ENCODE data around the gene OARD1. TPM values are rescaled to one million over a fixed set of nuclear protein-coding genes. Genes with fewer than 3 reads are reported as not detected.

The OARD1 gene
- total RNA-seq, 1 experiment from 2014 or later, result 33.7 TPM

- no peak for TF ChIP-seq ARID4B (CRISPR knock-in tag; IDR thresholded peaks at IDR 0.05; ENCODE audit: borderline replicate concordance)
- TF ChIP-seq ZNF396 (CRISPR knock-in tag; IDR thresholded peaks at IDR 0.05; ENCODE audit: borderline replicate concordance), result no peak
- no peak for TF ChIP-seq GTF2I (CRISPR knock-in tag; conservative IDR thresholded peaks at IDR 0.05)
- no peak for TF ChIP-seq ZNF512 (CRISPR knock-in tag; IDR thresholded peaks at IDR 0.05; ENCODE audit: borderline replicate concordance)
- no peak for TF ChIP-seq ATF2 (CRISPR knock-in tag; IDR thresholded peaks at IDR 0.05; ENCODE audit: borderline replicate concordance, low read depth)
- no peak for TF ChIP-seq ZMAT4 (CRISPR knock-in tag; IDR thresholded peaks at IDR 0.05)
- peak; percentile 59 for TF ChIP-seq ZNF423 (CRISPR knock-in tag; IDR thresholded peaks at IDR 0.05)
- no peak for TF ChIP-seq ZNF532 (CRISPR knock-in tag; IDR thresholded peaks at IDR 0.05; ENCODE audit: borderline replicate concordance)
- TF ChIP-seq ATF1 (CRISPR knock-in tag; IDR thresholded peaks at IDR 0.05), result no peak
- TF ChIP-seq E2F1 (CRISPR knock-in tag; IDR thresholded peaks at IDR 0.05), result no peak
- no peak for TF ChIP-seq CBFB (CRISPR knock-in tag; IDR thresholded peaks at IDR 0.05; ENCODE audit: low read depth)
- TF ChIP-seq FOXP1 (CRISPR knock-in tag; IDR thresholded peaks at IDR 0.05; ENCODE audit: borderline replicate concordance), result 0 out of 2 replicates have a peak, but pooled peaks have one; percentile 46
- 0 out of 2 replicates have a peak, but pooled peaks have one; percentile 48 for TF ChIP-seq E2F5 (CRISPR knock-in tag; IDR thresholded peaks at IDR 0.05)
- TF ChIP-seq RORB (CRISPR knock-in tag; IDR thresholded peaks at IDR 0.05), result no peak
- TF ChIP-seq NR2C2 (CRISPR knock-in tag; IDR thresholded peaks at IDR 0.05), result no peak
- TF ChIP-seq ZNF219 (CRISPR knock-in tag; IDR thresholded peaks at IDR 0.05; ENCODE audit: borderline replicate concordance), result peak; percentile 64; the same call in 1 of the 2 replicates
- TF ChIP-seq CTCF (IDR thresholded peaks at IDR 0.05), result peak; percentile 54
- TF ChIP-seq USF2 (CRISPR knock-in tag; IDR thresholded peaks at IDR 0.05), result no peak
- TF ChIP-seq CREB1 (CRISPR knock-in tag; IDR thresholded peaks at IDR 0.05), result no peak
- TF ChIP-seq JAZF1 (CRISPR knock-in tag; IDR thresholded peaks at IDR 0.05), result no peak
- TF ChIP-seq ZNF416 (CRISPR knock-in tag; IDR thresholded peaks at IDR 0.05), result no peak
These were observed 1.2 kb upstream of the OARD1 start (continued) for GRCh38 chr6:41073203-41073967.

Data from WTC11 (cell line).